Activated CD4-positive, alpha-beta T cell treated with anti-CD3 and anti-CD28 coated beads, Interleukin-2, amount 10 ng/mL, durations not matched to agents 24 days and 14 days (primary cell): ENCODE measurements around the gene FTCD. TPM values are rescaled to one million over a fixed set of nuclear protein-coding genes. Genes with fewer than 3 reads are reported as not detected.

Experiments used
- DNase-seq: peaks from one replicate; pipeline ENCODE4 v3.0.0; 2022
- H3K27ac Mint-ChIP-seq: one replicate; pipeline ENCODE4 v1.8.0; 2022; ENCODE audit warnings: mild to moderate bottlenecking, mixed read lengths
- H3K27me3 Mint-ChIP-seq: one replicate; pipeline ENCODE4 v1.8.0; 2022; ENCODE audit warnings: mixed read lengths
- H3K36me3 Mint-ChIP-seq: one replicate; pipeline ENCODE4 v1.8.0; 2022; ENCODE audit warnings: low read depth, mild to moderate bottlenecking, mixed read lengths
- H3K4me1 Mint-ChIP-seq: one replicate; pipeline ENCODE4 v1.8.0; 2021; ENCODE audit warnings: mixed read lengths
- H3K4me3 Mint-ChIP-seq: one replicate; pipeline ENCODE4 v1.8.0; 2022; ENCODE audit warnings: mild to moderate bottlenecking, moderate library complexity, mixed read lengths
- H3K9me3 Mint-ChIP-seq: one replicate; pipeline ENCODE4 v1.8.0; 2021; ENCODE audit warnings: mixed read lengths
- intact Hi-C: fragments of 100-400 bp; cut with micrococcal nuclease; formaldehyde crosslinking; loops from one replicate; pipeline ENCODE4 v1.15.1; 2023
- total RNA-seq: library from RNA; stranded (reverse); gene quantifications from 2 replicates; pipeline ENCODE4 v1.2.3, GENCODE V29; 2022

The FTCD gene
- total RNA-seq, 1 donor from 2014 or later, result 0.30 TPM

DNA sequence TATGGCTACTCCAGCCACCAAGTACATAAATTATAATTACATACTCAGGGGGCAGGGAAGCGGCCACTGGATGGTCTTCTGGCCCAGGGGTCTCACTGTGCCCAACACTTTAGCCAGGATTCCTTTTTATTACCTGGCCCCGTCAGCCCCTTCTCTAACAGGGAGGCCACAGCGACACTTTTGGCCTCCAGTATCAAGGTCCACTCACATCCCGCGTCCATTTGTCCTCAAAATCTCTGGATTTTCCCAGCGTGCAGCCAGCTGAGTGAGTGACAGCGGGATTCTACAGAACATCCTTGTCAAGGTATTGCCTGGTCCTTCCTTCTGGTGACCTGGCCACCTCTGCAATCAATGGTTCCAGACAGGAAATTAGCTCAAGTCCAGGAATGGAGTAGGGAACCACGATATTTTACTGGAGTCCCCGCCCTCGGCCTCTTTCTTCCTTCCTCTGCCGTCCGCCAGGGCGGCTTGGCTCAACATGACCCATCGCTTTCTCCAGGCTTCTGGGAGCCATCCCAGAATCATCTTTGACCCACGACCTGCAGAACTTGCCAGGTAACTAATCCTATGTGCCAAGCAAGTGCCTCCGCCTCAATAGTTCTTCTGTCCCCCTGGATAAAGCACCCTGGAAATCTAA lies 60.2 kb downstream of the FTCD start:
- no peak overlapping the region for H3K27ac Mint-ChIP-seq
- peak; percentile 34 for DNase-seq
- intact Hi-C loops, result loop anchor here (5.0 kb wide), 1 partner anchor 113 kb away; the partner anchor contains the start of gene COL6A1
- H3K4me1 Mint-ChIP-seq, result no peaks in the 10 kb centered on the region
- H3K9me3 Mint-ChIP-seq, result peaks cover 10% of the 10 kb centered on the region
- H3K36me3 Mint-ChIP-seq, result peaks cover 2% of the 10 kb centered on the region
- peaks cover 11% of the 10 kb centered on the region for H3K27me3 Mint-ChIP-seq
- H3K4me3 Mint-ChIP-seq, result no peak overlapping the region

DNA sequence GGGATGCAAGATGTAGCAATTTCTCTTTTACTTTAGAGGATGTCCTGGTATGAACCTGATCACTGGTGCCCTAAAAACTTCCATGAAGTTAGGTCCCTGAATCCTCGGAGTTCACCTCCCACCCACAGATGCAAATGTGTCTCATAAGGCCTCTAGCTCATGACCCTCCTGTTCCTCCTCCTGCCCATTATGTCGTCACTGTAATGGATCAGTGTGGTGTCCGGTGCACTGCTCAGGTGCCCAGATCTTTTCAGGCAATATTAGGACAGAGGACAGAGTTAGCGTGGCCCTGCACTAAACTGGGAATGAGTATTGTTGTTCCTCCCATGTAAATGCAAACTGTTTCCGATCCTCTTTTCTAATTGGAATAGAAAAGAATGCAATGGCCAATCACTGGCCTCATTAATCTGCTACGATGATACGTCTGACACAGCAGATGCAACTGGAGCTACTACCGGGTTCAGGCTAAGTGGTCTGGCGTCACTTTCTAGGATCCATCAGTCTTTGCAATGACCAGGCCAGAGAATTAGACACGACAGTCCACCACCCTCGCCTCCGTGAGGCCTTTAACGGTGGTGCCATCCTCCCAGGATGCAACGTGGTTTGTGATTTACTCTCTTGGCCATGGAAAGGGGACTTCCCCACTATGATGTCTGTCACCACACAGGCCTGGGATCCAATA lies 60.8 kb downstream of the FTCD start:
- Mint-ChIP-seq H3K36me3 (peaks cover 2% of the 10 kb centered on the region), H3K27ac (no peak overlapping the region), H3K9me3 (peaks cover 16% of the 10 kb centered on the region), H3K4me3 (no peak overlapping the region), H3K4me1 (no peaks in the 10 kb centered on the region), H3K27me3 (peaks cover 7% of the 10 kb centered on the region)
- intact Hi-C loops, result loop anchor here (5.0 kb wide), 1 partner anchor 112 kb away; the partner anchor contains the start of gene COL6A1
- peak; percentile 47 for DNase-seq

DNA sequence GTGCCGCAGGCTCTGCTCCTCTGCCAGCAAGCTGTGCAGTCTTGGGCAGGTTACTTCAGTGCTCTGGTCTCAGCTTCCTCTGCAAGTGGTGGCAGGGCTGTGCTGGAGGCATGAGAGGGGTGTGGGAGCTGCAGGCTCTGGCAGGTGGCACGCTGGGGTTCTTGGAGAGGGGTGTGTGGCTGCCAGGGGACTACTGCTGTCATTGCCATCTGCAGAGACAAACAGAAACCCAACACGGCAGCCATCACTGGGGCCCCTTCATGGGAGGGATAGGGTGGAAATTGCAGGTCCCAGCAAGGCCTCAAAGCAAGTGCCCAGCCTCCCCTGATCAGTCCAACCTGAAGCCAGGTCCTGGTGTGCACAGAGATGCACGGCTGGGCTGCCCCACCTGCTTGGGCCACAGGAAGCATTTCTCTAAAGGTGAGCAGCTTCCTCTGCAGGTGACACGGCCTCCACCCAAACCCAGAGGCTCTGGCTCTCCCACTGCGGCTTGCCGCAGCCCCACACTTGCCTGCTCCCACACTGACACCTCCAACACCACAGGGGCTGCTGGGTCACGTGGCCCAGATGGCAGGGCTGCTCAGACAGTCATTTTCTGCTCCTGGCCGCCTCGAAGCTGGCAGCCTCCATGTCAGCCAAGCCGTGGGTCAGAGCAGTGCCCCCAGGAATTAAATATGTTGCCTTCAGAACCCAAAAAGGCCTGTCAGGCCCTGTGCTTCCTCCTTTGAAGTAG lies 61.5 kb downstream of the FTCD start:
- H3K9me3 Mint-ChIP-seq, result peaks cover 19% of the 10 kb centered on the region
- peaks cover 5% of the 10 kb centered on the region for H3K27me3 Mint-ChIP-seq
- intact Hi-C loops, result no loop called here
- no peak overlapping the region for H3K4me3 Mint-ChIP-seq
- no peaks in the 10 kb centered on the region for H3K4me1 Mint-ChIP-seq
- DNase-seq, result peak; percentile 51
- H3K36me3 Mint-ChIP-seq, result peaks cover 2% of the 10 kb centered on the region
- H3K27ac Mint-ChIP-seq, result no peak overlapping the region

DNA sequence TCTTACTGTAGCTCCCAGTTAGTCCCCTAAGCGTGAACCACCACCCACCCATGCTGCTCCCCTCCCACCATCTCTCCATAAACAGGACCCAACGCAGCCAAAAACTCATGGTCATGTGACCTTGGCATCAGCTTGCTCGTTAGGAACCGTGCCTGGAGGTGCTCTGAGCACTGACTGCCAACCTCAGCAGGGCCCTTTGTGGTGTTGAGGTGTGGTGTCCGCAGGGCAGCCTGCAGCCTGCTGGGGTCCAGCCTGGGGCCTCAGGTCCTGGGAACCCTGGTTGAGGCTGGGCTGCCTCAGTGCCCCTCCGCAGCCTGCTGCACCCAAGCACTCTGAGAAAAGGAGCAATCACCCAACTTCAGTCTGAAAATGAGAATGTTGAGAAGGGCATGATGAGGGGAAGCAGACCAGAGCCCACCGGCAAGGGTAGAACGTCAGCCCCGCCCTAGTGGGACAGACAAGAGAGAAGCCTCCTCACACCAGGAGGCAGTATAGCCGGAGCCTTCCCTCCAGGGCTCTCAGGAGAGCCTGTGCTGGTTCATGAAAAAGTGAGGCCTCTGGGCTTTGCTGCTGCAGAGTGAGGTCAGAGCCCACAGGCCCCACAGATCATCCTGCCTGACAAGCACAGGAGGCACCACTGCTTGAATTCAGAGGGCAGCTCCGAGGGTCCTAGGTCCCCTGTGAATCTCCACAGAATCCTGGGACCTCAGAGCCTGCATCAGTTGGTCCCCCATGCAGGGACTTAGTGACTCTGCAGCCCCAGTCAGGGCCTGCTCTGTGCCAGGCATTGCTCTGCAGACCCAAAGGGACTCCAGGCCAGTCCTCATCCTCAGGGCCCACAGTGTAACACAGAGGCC lies 62.3 kb downstream of the FTCD start:
- Mint-ChIP-seq H3K27me3 (peaks cover 5% of the 10 kb centered on the region), H3K4me3 (no peak overlapping the region), H3K27ac (no peak overlapping the region), H3K4me1 (no peaks in the 10 kb centered on the region), H3K9me3 (peaks cover 26% of the 10 kb centered on the region), H3K36me3 (peaks cover 2% of the 10 kb centered on the region)
- DNase-seq, result peak; percentile 50
- intact Hi-C loops, result no loop called here

DNA sequence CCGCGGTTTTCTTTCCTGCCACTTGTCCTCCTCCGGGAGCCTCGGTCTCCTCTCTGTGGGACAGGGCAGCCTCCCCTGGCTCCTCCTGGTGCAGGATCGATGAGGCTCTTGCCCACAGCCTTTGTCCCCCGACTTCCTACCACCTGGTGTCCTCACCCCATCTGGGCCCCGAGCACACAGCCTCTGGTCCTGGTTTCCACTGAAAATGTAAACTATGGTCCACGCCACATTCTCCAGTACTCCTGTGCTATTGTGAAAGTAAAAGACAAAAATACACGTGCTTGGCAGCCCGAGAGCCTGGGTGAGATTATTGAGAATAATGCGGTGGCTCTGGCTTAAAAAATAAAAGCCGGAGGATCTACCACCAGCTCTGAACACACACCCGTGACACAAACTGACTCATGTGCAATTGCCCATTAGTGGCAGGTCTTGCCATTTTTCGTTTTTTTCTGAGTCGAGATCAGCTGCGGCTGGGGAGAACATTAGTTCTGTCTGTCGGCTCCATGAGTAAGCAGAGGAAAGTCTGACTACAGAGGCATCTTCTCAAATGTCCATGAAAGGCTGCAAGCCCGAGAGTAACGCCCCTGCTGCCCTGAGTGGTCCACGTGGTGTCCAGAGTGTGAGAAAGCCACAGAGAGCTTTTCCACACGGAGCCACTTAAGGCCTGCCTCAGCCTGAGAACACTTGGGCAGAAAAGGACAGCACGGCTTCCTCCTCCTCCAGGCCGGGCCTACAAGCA lies 63.2 kb downstream of the FTCD start:
- H3K27me3 Mint-ChIP-seq, result peaks cover 5% of the 10 kb centered on the region
- H3K4me3 Mint-ChIP-seq, result no peak overlapping the region
- peaks cover 31% of the 10 kb centered on the region for H3K9me3 Mint-ChIP-seq
- intact Hi-C loops, result no loop called here
- H3K4me1 Mint-ChIP-seq, result no peaks in the 10 kb centered on the region
- peak; percentile 45 for DNase-seq
- H3K36me3 Mint-ChIP-seq, result peaks cover 2% of the 10 kb centered on the region
- H3K27ac Mint-ChIP-seq, result no peak overlapping the region

DNA sequence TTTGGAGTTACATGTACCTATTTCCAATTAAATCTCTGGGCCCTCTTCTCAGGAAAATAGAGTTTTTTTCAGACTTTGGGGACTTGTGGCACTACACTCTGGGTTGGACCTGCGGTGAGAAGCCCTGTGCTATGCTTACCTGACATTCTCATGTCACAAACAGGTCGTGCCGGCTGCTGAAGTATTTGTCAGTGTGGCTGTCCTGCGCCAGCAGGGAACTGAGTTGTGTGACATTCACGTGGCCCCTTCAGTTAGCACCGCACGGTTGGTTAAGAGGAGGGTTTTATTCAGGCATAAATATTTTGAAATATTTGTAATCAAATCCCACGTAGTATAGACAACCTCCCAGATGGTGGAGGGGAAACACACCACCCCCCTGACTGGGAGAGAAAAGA lies 63.8 kb downstream of the FTCD start:
- peaks cover 2% of the 10 kb centered on the region for H3K36me3 Mint-ChIP-seq
- H3K9me3 Mint-ChIP-seq, result peaks cover 35% of the 10 kb centered on the region
- peaks cover under 1% of the 10 kb centered on the region for H3K27me3 Mint-ChIP-seq
- no peaks in the 10 kb centered on the region for H3K4me1 Mint-ChIP-seq
- H3K4me3 Mint-ChIP-seq, result no peak overlapping the region
- intact Hi-C loops, result no loop called here
- no peak for DNase-seq
- H3K27ac Mint-ChIP-seq, result no peak overlapping the region

DNA sequence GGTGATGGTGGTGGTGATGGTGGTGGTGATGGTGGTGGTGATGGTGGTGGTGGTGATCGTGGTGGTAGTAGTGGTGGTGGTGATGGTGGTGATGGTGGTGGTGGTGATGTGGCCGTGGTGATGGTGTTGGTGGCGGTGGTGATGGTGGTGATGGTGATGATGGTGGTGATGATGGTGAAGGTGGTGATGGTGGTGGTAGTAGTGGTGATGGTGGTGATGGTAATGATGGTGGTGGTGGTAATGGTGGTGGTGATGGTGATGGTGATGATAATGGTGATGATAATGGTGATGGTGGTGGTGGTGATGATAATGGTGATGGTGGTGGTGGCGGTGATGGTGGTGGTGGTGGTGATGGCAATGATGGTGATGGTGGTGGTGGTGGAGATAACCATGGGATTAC lies 64.3 kb downstream of the FTCD start:
- Mint-ChIP-seq H3K4me1 (no peaks in the 10 kb centered on the region), H3K36me3 (peaks cover 2% of the 10 kb centered on the region), H3K27me3 (no peaks in the 10 kb centered on the region), H3K4me3 (no peak overlapping the region), H3K27ac (peak overlapping the region; percentile 14), H3K9me3 (peaks cover 35% of the 10 kb centered on the region)
- intact Hi-C loops, result no loop called here
- DNase-seq, result no peak

DNA sequence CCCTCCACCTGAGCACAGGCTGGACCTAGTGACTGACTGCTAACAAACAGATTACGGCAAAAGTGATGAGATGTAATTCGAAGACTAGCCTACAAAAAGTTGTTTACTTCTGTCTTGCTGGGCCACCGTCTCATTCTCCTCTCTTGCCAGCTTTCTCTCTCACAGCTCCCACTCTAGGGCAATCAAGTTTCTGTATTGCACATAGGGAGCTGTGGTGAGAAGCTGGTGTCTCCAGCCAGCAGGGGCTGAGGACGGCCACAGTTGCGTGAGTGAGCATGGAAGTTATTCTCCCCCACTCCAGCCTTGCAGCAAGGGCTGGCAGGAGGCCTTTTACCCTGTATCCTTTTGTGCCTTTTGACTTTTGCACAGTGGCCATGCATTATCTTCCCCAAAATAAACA lies 66.1 kb downstream of the FTCD start:
- H3K4me3 Mint-ChIP-seq, result no peak overlapping the region
- no peaks in the 10 kb centered on the region for H3K27me3 Mint-ChIP-seq
- peaks cover 2% of the 10 kb centered on the region for H3K36me3 Mint-ChIP-seq
- no peak overlapping the region for H3K27ac Mint-ChIP-seq
- no peak for DNase-seq
- intact Hi-C loops, result no loop called here
- no peaks in the 10 kb centered on the region for H3K4me1 Mint-ChIP-seq
- peaks cover 35% of the 10 kb centered on the region for H3K9me3 Mint-ChIP-seq

DNA sequence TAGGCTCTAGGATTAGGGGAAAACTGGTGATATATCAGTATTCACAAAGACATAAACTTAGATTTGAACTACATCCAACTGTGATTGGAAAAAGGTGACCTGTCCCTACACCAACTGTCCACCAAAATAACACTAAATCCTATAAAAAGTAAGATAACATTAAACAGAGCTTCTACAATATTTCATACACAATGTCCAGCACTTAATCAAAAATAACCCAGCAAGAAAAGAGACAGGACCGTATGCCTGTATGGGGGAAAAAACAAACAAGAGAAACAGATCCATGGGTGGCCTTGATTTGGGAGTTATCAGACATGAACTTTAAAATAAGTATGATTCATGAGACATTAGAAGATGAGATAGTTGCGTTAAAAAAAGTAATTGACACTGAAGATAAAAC lies 67.2 kb downstream of the FTCD start:
- intact Hi-C loops, result no loop called here
- Mint-ChIP-seq H3K4me1 (no peaks in the 10 kb centered on the region), H3K27me3 (no peaks in the 10 kb centered on the region), H3K9me3 (peaks cover 35% of the 10 kb centered on the region), H3K36me3 (peaks cover 2% of the 10 kb centered on the region), H3K27ac (no peak overlapping the region), H3K4me3 (no peak overlapping the region)
- no peak for DNase-seq

DNA sequence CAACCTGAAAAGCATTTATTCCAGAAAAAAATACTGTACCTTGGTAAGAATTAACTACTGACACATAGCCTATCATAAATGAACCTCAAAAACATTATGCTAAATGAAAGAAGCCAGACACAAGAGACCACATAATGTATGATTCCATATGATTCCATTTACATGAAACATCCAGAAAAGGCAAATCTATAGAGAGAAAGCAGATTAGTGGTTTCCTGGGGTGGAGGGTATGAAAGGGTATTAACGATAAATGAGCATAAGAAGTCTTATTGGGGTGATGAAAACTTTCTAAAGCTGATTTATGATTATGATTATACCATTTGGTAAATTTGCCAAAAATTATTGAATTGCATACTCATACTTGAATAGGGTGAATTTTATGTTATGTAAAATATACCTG lies 67.7 kb downstream of the FTCD start:
- Mint-ChIP-seq H3K9me3 (peaks cover 35% of the 10 kb centered on the region), H3K4me1 (no peaks in the 10 kb centered on the region)
- intact Hi-C loops, result no loop called here

More for the DNA sequence above, 67.7 kb downstream of the FTCD start:
- H3K27ac Mint-ChIP-seq, result no peak overlapping the region
- no peaks in the 10 kb centered on the region for H3K27me3 Mint-ChIP-seq
- DNase-seq, result no peak
- H3K36me3 Mint-ChIP-seq, result peaks cover 2% of the 10 kb centered on the region
- no peak overlapping the region for H3K4me3 Mint-ChIP-seq
